Skeletal muscle cell (primary cell): ENCODE data around the gene CEACAM7.

ENCODE experiments used
- DNase-seq: peaks from one replicate; pipeline ENCODE4 v3.0.0-alpha.2; 2010; ENCODE audit warnings: low read depth
- H3K4me3 ChIP-seq: 2 replicates; pipeline ENCODE4 v1.5.1; 2011; ENCODE audit warnings: low read depth, mild to moderate bottlenecking, control low read depth, low read length, moderate library complexity

CEACAM7 gene

DNA sequence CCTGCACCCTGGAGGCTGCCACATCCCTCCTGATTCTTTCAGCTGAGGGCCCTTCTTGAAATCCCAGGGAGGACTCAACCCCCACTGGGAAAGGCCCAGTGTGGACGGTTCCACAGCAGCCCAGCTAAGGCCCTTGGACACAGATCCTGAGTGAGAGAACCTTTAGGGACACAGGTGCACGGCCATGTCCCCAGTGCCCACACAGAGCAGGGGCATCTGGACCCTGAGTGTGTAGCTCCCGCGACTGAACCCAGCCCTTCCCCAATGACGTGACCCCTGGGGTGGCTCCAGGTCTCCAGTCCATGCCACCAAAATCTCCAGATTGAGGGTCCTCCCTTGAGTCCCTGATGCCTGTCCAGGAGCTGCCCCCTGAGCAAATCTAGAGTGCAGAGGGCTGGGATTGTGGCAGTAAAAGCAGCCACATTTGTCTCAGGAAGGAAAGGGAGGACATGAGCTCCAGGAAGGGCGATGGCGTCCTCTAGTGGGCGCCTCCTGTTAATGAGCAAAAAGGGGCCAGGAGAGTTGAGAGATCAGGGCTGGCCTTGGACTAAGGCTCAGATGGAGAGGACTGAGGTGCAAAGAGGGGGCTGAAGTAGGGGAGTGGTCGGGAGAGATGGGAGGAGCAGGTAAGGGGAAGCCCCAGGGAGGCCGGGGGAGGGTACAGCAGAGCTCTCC lies 13.5 kb upstream of the CEACAM7 start:
- no peak overlapping the region for H3K4me3 ChIP-seq
- DNase-seq, result no peak

DNA sequence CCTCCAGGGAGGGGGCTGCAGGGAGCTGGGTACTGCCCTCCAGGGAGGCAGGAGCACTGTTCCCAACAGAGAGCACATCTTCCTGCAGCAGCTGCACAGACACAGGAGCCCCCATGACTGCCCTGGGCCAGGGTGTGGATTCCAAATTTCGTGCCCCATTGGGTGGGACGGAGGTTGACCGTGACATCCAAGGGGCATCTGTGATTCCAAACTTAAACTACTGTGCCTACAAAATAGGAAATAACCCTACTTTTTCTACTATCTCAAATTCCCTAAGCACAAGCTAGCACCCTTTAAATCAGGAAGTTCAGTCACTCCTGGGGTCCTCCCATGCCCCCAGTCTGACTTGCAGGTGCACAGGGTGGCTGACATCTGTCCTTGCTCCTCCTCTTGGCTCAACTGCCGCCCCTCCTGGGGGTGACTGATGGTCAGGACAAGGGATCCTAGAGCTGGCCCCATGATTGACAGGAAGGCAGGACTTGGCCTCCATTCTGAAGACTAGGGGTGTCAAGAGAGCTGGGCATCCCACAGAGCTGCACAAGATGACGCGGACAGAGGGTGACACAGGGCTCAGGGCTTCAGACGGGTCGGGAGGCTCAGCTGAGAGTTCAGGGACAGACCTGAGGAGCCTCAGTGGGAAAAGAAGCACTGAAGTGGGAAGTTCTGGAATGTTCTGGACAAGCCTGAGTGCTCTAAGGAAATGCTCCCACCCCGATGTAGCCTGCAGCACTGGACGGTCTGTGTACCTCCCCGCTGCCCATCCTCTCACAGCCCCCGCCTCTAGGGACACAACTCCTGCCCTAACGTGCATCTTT lies 12.5 kb upstream of the CEACAM7 start:
- DNase-seq, result no peak
- H3K4me3 ChIP-seq, result no peak overlapping the region

DNA sequence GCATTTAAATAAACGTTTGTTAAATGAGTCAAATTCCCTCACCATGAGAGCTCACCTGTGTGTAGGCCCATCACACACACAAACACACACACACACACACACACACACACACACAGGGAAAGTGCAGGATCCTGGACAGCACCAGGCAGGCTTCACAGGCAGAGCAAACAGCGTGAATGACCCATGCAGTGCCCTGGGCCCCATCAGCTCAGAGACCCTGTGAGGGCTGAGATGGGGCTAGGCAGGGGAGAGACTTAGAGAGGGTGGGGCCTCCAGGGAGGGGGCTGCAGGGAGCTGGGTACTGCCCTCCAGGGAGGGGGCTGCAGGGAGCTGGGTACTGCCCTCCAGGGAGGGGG lies 11.9 kb upstream of the CEACAM7 start:
- DNase-seq, result no peak

DNA sequence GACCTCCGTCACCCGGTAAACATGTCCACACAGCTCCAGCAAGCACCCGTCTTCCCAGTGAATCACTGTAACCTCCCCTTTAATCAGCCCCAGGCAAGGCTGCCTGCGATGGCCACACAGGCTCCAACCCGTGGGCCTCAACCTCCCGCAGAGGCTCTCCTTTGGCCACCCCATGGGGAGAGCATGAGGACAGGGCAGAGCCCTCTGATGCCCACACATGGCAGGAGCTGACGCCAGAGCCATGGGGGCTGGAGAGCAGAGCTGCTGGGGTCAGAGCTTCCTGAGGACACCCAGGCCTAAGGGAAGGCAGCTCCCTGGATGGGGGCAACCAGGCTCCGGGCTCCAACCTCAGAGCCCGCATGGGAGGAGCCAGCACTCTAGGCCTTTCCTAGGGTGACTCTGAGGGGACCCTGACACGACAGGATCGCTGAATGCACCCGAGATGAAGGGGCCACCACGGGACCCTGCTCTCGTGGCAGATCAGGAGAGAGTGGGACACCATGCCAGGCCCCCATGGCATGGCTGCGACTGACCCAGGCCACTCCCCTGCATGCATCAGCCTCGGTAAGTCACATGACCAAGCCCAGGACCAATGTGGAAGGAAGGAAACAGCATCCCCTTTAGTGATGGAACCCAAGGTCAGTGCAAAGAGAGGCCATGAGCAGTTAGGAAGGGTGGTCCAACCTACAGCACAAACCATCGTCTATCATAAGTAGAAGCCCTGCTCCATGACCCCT lies 11.3 kb upstream of the CEACAM7 start:
- no peak for DNase-seq
- H3K4me3 ChIP-seq, result no peak overlapping the region

More for the DNA sequence above, 11.9 kb upstream of the CEACAM7 start:
- no peak overlapping the region for H3K4me3 ChIP-seq

DNA sequence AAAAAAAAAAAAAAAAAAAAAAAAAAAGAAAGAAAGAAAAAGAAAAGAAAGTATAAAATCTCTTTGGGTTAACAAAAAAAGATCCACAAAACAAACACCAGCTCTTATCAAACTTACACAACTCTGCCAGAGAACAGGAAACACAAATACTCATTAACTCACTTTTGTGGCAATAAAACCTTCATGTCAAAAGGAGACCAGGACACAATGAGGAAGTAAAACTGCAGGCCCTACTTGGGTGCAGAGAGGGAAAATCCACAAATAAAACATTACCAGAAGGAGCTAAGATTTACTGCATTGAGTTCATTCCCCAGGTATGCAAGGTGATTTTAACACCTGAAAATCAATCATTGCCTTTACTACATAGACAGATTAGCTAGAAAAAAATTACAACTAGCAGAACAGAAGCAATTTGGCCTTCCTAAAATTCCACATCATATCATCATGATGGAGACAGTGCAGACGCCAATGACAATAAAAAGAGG lies 10.7 kb upstream of the CEACAM7 start:
- no peak for DNase-seq
- H3K4me3 ChIP-seq, result no peak overlapping the region

DNA sequence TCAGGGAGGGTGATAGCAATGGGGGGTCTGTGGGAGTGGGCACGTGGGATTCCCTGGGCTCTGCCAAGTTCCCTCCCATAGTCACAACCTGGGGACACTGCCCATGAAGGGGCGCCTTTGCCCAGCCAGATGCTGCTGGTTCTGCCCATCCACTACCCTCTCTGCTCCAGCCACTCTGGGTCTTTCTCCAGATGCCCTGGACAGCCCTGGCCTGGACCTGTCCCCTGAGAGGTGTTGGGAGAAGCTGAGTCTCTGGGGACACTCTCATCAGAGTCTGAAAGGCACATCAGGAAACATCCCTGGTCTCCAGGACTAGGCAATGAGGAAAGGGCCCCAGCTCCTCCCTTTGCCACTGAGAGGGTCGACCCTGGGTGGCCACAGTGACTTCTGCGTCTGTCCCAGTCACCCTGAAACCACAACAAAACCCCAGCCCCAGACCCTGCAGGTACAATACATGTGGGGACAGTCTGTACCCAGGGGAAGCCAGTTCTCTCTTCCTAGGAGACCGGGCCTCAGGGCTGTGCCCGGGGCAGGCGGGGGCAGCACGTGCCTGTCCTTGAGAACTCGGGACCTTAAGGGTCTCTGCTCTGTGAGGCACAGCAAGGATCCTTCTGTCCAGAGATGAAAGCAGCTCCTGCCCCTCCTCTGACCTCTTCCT lies 9.3 kb upstream of the CEACAM7 start:
- no peak overlapping the region for H3K4me3 ChIP-seq
- no peak for DNase-seq

DNA sequence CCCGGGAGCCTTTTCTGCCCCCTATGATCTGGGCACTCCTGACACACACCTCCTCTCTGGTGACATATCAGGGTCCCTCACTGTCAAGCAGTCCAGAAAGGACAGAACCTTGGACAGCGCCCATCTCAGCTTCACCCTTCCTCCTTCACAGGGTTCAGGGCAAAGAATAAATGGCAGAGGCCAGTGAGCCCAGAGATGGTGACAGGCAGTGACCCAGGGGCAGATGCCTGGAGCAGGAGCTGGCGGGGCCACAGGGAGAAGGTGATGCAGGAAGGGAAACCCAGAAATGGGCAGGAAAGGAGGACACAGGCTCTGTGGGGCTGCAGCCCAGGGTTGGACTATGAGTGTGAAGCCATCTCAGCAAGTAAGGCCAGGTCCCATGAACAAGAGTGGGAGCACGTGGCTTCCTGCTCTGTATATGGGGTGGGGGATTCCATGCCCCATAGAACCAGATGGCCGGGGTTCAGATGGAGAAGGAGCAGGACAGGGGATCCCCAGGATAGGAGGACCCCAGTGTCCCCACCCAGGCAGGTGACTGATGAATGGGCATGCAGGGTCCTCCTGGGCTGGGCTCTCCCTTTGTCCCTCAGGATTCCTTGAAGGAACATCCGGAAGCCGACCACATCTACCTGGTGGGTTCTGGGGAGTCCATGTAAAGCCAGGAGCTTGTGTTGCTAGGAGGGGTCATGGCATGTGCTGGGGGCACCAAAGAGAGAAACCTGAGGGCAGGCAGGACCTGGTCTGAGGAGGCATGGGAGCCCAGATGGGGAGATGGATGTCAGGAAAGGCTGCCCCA lies 8.5 kb upstream of the CEACAM7 start:
- DNase-seq, result no peak
- no peak overlapping the region for H3K4me3 ChIP-seq

DNA sequence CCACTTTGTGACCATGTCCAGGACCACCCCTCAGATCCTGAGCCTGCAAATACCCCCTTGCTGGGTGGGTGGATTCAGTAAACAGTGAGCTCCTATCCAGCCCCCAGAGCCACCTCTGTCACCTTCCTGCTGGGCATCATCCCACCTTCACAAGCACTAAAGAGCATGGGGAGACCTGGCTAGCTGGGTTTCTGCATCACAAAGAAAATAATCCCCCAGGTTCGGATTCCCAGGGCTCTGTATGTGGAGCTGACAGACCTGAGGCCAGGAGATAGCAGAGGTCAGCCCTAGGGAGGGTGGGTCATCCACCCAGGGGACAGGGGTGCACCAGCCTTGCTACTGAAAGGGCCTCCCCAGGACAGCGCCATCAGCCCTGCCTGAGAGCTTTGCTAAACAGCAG lies 7.7 kb upstream of the CEACAM7 start:
- H3K4me3 ChIP-seq, result no peak overlapping the region
- no peak for DNase-seq

DNA sequence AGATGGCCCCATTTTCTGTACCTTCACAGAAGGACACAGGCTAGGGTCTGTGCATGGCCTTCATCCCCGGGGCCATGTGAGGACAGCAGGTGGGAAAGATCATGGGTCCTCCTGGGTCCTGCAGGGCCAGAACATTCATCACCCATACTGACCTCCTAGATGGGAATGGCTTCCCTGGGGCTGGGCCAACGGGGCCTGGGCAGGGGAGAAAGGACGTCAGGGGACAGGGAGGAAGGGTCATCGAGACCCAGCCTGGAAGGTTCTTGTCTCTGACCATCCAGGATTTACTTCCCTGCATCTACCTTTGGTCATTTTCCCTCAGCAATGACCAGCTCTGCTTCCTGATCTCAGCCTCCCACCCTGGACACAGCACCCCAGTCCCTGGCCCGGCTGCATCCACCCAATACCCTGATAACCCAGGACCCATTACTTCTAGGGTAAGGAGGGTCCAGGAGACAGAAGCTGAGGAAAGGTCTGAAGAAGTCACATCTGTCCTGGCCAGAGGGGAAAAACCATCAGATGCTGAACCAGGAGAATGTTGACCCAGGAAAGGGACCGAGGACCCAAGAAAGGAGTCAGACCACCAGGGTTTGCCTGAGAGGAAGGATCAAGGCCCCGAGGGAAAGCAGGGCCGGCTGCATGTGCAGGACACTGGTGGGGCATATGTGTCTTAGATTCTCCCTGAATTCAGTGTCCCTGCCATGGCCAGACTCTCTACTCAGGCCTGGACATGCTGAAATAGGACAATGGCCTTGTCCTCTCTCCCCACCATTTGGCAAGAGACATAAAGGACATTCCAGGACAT lies 7.0 kb upstream of the CEACAM7 start:
- no peak for DNase-seq
- no peak overlapping the region for H3K4me3 ChIP-seq

DNA sequence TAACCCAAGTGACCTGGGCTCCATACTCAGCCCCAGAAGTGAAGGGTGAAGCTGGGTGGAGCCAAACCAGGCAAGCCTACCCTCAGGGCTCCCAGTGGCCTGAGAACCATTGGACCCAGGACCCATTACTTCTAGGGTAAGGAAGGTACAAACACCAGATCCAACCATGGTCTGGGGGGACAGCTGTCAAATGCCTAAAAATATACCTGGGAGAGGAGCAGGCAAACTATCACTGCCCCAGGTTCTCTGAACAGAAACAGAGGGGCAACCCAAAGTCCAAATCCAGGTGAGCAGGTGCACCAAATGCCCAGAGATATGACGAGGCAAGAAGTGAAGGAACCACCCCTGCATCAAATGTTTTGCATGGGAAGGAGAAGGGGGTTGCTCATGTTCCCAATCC lies 6.1 kb upstream of the CEACAM7 start:
- no peak overlapping the region for H3K4me3 ChIP-seq
- no peak for DNase-seq

DNA sequence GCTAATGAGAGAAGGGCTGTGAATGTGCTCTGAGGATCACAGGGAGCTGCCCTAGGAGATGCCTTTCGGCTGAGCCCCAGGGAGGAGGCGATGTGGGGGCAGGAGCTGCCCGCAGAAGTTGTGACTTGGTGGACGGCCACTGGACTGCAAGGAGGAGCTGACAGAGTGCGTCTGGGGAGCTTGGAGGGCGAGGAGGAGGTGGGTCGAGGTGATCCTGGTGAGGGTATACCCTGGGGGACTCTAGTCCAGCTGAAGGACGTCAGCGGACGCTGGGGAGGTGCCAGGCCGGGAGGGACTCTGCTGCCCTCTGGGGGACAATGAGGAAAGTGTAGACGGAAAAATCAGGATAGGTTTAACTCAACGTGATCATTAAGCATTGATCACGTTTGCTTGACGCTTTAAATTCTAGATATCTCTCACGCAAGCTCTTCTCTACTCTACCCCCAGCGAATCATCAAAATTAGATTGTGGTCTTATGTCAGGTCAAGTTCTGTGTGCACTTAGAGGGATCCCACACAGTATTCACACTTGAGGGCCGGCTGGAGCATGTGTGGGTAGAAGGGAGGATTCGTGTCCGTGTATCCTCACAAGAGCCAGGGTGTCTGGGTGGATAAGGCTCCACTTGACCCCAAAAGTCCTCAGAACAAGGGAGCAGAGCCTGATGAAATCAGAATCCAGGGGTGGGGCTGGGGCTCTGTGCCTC lies 3.3 kb upstream of the CEACAM7 start:
- H3K4me3 ChIP-seq, result no peak overlapping the region
- no peak for DNase-seq

DNA sequence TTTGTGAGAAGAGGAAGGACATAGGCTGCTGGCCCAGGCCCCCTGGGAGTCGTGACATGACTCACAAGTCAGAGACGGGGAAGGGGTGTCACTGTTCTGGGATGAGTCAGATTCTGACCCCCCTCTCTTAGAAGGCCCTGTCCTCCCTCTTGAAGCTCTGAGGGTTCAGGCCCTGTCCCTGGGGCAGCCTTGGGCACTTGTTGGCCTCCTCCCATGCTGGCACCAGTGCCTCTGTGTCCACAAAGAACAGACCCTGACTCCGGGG lies 2.7 kb upstream of the CEACAM7 start:
- no peak overlapping the region for H3K4me3 ChIP-seq
- DNase-seq, result no peak

DNA sequence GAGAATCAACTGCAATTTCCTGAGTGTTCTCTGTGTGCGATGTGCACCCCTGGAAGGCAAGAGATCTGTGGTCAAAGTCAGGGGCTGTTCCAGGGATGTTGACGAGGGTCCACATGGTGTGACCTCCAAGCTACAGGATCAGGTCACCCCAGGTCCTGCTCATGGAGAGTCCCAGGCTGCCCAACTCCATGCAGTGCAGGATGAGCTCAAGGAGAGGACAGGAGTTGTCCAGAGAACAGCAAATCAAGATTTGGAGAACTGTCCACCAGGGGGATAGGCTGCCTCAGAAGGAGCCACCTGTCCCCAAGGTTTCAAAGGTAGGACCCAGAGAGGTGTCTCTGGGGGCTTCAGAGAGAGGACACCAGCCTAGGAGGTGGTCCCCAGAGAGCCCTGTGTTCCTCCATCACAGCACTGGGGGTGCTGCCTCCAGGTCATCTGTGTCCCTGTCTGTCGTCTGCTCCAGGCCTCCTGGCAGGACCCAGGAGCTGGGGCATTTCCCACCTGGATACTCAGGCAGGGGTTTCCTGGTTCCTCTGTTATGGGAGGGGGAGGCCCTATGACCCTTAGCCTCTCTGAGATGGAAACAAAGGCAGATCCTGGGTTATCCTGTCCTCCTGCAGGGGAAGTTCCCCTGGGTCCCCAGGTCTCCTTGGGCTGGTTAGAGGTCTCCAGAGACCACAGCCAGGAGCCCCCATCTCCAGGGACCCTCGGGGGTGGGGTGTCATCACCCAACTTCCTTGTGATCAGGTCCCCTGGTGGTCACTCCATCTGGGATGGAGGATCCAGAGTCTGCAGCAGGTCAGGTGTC lies 2.1 kb upstream of the CEACAM7 start:
- no peak overlapping the region for H3K4me3 ChIP-seq
- DNase-seq, result no peak

DNA sequence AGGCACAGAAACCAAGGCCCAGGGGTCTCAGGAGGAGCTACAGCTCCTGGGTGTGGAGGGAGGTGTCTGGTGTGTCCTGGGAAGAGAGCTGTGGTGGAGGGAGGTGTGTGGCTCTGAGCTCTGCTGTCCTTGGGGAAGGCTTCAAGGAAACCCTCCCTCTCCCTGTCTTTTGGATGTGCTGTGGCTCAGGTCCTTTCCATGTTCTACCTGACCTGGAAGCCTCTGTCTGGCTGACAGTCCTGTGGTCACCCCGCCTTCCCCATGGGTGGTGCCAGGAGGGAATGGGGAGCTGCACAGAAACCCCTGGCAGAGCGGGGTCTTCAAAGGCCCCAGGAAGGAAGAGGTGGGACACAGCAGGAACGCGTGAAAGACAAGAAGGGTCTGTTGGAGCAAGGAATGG lies 617 bp upstream of the CEACAM7 start:
- H3K4me3 ChIP-seq, result no peak overlapping the region
- DNase-seq, result no peak

DNA sequence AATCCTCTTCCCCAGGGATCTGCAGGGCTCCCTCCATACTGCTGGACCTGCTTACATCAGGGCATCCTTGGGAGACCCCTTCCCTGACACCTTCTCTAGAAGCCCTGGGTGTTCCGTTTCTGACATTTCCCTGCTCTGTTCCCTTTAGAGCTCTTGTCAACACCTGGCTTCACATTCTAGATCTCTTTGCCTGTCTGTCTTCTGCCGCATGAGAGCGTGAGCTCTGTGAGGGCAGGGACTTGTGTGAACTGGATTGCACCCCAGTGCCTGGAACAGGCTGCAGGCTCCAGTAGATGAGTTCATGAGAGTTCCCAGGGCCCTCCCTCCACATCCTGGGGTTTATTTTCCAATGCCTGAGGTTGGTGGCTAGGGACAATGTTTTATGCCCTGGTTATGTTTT lies 651 bp downstream of the CEACAM7 start:
- no peak overlapping the region for H3K4me3 ChIP-seq
- no peak for DNase-seq

DNA sequence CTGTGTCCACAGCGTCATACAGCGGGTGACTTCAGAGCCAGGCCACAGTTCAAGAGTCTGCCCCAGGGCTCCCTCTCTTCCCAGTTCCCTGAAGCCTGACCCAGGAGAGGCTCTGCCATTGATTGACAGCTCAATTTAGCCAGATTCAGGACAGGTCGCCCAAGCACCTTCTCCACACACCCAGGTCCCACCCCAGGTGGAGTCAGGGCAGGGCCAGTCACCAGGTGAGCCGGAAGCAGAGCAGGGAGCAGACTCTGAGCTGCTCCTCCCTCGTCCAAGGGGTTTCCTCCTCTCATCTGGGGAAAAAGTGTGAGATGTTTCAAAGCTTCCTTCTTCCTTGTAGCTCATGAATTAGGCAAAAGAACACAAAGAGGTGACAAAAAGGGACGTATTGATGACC lies 5.6 kb downstream of the CEACAM7 start:
- DNase-seq, result no peak
- H3K4me3 ChIP-seq, result no peak overlapping the region

DNA sequence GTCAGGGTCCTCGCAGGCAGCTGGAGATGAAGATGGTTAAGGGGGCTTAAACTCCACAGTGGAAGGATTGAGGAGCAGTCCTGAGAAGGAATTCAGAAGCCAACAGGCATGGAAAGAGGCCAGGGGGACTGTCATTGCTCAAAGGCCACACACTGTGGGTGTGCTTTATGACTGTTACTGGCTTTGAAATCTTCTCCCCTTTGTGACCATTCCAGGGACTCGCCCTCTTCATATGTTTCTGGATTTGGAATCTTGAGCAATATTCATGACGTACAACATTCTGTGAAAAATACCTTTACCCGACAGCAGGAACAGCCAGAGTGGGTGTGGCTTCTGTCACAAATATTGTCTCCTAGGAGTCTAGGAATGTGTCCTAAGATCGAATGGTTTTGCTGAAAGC lies 16.6 kb downstream of the CEACAM7 start:
- no peak overlapping the region for H3K4me3 ChIP-seq
- DNase-seq, result no peak
